SJSA1 (cell line): ENCODE results near the gene MLLT10. TPM values are rescaled to one million over a fixed set of nuclear protein-coding genes. Genes with fewer than 3 reads are reported as not detected.
"Not testable (repeated sequence)": the region's sequence is repeated elsewhere in the genome, so short reads cannot be mapped to it uniquely, and the experiment has no call there.

Experiments
- DNase-seq, 2 experiments: peaks; one replicate each; pipeline ENCODE4 v3.0.0-alpha.2; 2015 to 2020; ENCODE audit warnings: low spot score in 2 of 2, low read depth in 1 of 2
- H3K27ac ChIP-seq: fragments of 250-450 bp; sonication (Bioruptor Pico); 2 replicates; pipeline ENCODE4 v1.5.1; 2020; ENCODE audit warnings: mild to moderate bottlenecking, moderate library complexity
- H3K27me3 ChIP-seq: fragments of 250-450 bp; sonication (Bioruptor Pico); replicated peaks from 2 replicates; pipeline ENCODE4 v1.5.1; 2020; ENCODE audit warnings: mild to moderate bottlenecking, moderate library complexity
- H3K36me3 ChIP-seq: fragments of 250-450 bp; sonication (Bioruptor Pico); 2 replicates; pipeline ENCODE4 v1.5.1; 2020; ENCODE audit warnings: mild to moderate bottlenecking
- H3K4me1 ChIP-seq: fragments of 250-450 bp; sonication (Bioruptor Pico); replicated peaks from 2 replicates; pipeline ENCODE4 v1.6.1; 2021; ENCODE audit warnings: mild to moderate bottlenecking
- H3K4me3 ChIP-seq: fragments of 250-450 bp; sonication (Bioruptor Pico); 2 replicates; pipeline ENCODE4 v1.5.1; 2020; ENCODE audit warnings: mild to moderate bottlenecking
- H3K9me3 ChIP-seq: fragments of 250-450 bp; sonication (Bioruptor Pico); replicated peaks from 2 replicates; pipeline ENCODE4 v1.5.1; 2020; ENCODE audit warnings: mild to moderate bottlenecking
- total RNA-seq: library from RNA; depleted of rRNA; stranded (reverse); fragments of >200 nt; shearing (Covaris generic); gene quantifications from 2 replicates; pipeline ENCODE4 v1.2.3, GENCODE V29; 2014

Gene MLLT10
- total RNA-seq, 1 experiment from 2014 or later: 21.7 TPM

GRCh38 chr10:21624951-21625350, 90.9 kb downstream of the MLLT10 start:
- Histone ChIP-seq H3K36me3 (peaks cover 27% of the 10 kb centered on the region), H3K27me3 (no peaks in the 10 kb centered on the region), H3K4me3 (no peak overlapping the region), H3K4me1 (no peaks in the 10 kb centered on the region), H3K27ac (no peak overlapping the region), H3K9me3 (no peaks in the 10 kb centered on the region)
- no peak for DNase-seq

DNA sequence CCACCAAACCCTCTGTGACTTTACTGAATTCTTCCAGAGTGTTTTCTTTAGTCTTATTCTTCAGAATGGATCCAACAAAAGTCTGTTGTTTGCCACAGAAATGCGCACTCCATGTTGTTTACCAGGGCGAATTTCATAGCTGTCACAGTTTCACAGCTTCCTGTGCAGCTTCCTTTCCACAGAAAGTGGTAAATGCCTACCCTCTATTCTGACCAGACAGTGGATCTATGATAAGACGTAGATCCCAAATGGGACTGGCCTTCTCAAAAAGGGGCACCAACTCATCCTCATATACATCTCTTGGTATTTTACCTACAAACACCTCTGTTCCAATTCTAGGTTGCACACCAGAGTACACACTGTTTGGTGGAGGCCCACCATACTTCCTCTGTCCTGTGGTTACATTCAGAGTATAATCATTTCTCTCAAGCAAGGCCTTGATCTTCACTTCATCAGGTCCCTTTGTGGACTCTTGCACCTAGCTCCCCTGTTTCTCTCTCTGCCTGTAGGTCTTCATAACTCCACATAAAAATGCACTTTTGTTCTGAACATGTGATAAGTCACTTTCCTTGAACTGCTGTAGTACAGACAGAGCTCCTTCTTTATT, 91.7 kb downstream of the MLLT10 start:
- H3K36me3 ChIP-seq: peaks cover 34% of the 10 kb centered on the region
- no peak overlapping the region for H3K4me3 ChIP-seq
- no peaks in the 10 kb centered on the region for H3K4me1 ChIP-seq
- H3K9me3 ChIP-seq: no peaks in the 10 kb centered on the region
- DNase-seq: no peak
- H3K27me3 ChIP-seq: no peaks in the 10 kb centered on the region
- no peak overlapping the region for H3K27ac ChIP-seq

DNA sequence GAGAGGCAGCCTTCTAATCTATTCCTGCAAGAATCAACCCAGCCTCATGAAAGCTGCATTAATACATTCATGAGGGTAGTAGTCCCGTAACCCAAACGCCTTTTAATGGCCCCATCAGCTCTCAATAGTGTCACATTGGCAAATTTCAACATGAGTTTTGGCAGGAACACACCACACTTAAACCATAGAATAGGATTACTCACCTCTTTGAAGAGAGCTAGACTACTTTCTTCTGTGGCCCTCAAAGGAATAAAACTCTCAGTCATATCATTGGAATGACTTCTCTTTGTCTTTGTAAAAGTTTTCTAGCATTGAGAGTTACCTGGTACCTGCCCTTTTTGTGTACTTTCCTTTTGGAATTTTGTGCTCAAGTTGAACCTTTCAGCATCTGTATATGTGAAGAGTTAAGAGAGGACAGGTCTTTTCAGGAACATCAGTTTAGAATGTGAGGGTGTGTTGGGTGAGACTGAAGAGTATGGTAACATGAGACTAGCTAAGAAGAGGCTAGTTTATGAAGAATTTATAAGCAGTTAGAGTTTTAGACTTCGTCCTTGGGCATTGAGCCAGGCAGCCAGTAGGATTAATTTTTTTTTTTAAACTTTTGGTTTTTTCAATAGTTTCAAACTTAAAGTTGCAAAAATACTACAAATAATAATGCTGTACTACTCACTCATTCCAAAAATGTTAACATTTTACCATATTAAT, 92.6 kb downstream of the MLLT10 start:
- Histone ChIP-seq H3K4me1 (no peaks in the 10 kb centered on the region), H3K9me3 (no peaks in the 10 kb centered on the region), H3K27ac (no peak overlapping the region), H3K27me3 (no peaks in the 10 kb centered on the region), H3K4me3 (no peak overlapping the region), H3K36me3 (peaks cover 39% of the 10 kb centered on the region)
- no peak for DNase-seq

DNA sequence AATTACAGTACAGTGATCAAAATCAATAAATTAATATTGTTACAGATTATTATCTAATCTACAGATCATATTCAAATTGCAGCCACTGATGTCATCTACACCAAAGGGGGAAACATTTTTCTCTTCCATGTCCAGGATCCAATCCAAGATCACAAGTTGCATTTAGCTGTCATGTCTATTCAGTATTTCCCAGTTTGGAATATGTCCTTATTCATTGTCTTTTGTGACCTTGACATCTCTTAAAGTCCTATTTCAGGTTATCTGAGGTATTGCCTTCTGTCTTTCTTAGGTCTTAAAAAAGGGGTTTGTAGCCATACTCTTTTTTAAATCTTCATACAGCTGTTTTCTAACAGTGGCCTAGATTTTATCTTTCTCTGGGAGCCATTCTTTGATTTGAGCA, 93.3 kb downstream of the MLLT10 start:
- no peak overlapping the region for H3K4me3 ChIP-seq
- peaks cover 42% of the 10 kb centered on the region for H3K36me3 ChIP-seq
- H3K27ac ChIP-seq: no peak overlapping the region
- no peaks in the 10 kb centered on the region for H3K27me3 ChIP-seq
- no peaks in the 10 kb centered on the region for H3K9me3 ChIP-seq
- H3K4me1 ChIP-seq: no peaks in the 10 kb centered on the region
- DNase-seq: no peak

DNA sequence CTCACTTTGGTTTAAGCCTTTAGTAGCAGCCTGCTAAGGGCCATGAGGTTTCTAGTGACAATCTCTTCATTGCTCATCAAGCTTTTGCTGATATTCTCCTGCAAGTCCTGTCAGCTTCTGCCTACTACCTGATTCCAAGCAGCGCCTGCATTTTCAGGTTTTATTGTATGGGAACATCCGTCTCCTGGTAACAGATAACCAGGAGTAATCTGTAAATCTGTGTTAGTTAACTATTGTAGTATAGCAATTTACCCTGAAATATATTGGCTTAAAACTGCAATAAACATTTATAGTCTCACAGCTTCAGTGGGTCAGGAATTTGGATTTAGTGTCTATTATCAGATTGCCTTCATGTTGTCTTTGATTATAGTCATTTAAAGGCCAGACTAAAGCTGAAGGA, 94.0 kb downstream of the MLLT10 start:
- Histone ChIP-seq H3K4me1 (no peaks in the 10 kb centered on the region), H3K36me3 (peaks cover 35% of the 10 kb centered on the region), H3K27me3 (no peaks in the 10 kb centered on the region), H3K9me3 (no peaks in the 10 kb centered on the region), H3K4me3 (no peak overlapping the region), H3K27ac (no peak overlapping the region)
- DNase-seq: no peak

GRCh38 chr10:21628645-21629044, 94.6 kb downstream of the MLLT10 start:
- not testable (repeated sequence) for H3K4me1 ChIP-seq, H3K4me3 ChIP-seq, H3K27me3 ChIP-seq, H3K9me3 ChIP-seq, DNase-seq, H3K27ac ChIP-seq
- H3K36me3 ChIP-seq: peaks cover 29% of the 10 kb centered on the region

DNA sequence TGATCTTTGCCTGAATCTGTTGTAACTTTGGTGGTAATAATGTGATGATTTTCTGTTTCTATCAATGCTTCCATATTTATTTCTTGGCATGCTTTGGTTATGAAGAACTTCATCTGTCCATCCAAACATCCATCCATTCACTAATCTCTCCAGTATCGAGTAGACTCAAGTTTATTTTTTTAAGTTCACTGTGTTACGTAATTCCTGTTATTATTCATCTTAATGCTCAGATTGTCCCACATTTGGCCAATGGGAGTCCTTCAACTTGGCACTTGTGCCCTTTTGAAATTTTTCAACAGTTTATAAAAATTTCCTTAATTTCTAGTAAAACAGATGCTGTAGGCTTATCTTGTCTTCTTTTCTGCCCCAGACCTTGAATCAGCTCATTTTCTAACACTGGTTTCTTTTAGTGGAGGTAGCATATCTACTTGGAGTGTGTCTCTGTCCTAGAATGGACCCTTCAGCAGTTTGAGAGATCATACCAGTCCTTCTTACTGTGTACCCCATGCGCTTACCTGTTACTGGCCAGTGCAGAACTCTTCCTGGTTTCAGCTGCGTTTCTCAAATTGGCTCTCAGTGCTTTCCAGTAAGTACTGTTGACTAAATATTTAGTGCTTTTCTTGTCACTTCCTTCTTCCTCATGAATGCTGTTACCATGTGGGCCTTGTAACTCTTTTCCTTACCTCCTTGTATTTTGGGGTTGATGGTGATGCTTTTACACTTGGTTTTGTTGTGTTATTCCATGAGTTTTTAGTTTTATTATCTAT, 100.8 kb downstream of the MLLT10 start:
- Histone ChIP-seq H3K9me3 (no peaks in the 10 kb centered on the region), H3K36me3 (peaks cover 29% of the 10 kb centered on the region), H3K27ac (no peak overlapping the region), H3K4me3 (no peak overlapping the region), H3K27me3 (no peaks in the 10 kb centered on the region), H3K4me1 (0 out of 2 replicates have a peak, but pooled peaks cover 3% of the 10 kb centered on the region)
- no peak for DNase-seq

GRCh38 chr10:21637795-21638194, 103.8 kb downstream of the MLLT10 start:
- Histone ChIP-seq H3K27me3 (no peaks in the 10 kb centered on the region), H3K9me3 (no peaks in the 10 kb centered on the region), H3K4me1 (0 out of 2 replicates have a peak, but pooled peaks cover 3% of the 10 kb centered on the region), H3K36me3 (peaks cover 23% of the 10 kb centered on the region), H3K4me3 (no peak overlapping the region), H3K27ac (no peak overlapping the region)
- no peak for DNase-seq

DNA sequence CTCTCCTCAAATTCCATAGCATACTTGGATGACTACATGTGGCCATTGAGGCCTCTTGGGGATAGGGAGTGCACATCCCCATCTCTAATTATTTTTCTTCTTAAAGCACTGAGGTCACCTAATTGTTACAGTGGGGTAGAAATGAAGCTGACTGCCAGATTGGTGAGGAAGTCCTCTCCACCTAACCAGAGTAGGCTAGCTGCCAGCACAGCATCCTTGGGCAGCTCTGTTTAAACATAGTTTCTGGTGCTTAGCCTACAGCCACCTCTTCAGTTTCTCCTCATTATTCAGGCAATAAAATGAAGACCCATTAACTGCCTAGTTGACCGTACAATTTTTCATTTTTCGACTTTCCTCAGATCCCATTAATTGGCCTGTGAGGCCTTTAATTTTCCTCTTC, 104.6 kb downstream of the MLLT10 start:
- H3K9me3 ChIP-seq: no peaks in the 10 kb centered on the region
- peaks cover 23% of the 10 kb centered on the region for H3K36me3 ChIP-seq
- H3K4me1 ChIP-seq: 0 out of 2 replicates have a peak, but pooled peaks cover 3% of the 10 kb centered on the region
- no peak overlapping the region for H3K27ac ChIP-seq
- H3K27me3 ChIP-seq: no peaks in the 10 kb centered on the region
- no peak for DNase-seq
- H3K4me3 ChIP-seq: no peak overlapping the region

GRCh38 chr10:21648040-21648439, 114.0 kb downstream of the MLLT10 start:
- Histone ChIP-seq H3K4me1 (no peaks in the 10 kb centered on the region), H3K4me3 (no peak overlapping the region), H3K27ac (no peak overlapping the region), H3K9me3 (no peaks in the 10 kb centered on the region), H3K36me3 (peaks cover 17% of the 10 kb centered on the region), H3K27me3 (no peaks in the 10 kb centered on the region)
- no peak for DNase-seq

DNA sequence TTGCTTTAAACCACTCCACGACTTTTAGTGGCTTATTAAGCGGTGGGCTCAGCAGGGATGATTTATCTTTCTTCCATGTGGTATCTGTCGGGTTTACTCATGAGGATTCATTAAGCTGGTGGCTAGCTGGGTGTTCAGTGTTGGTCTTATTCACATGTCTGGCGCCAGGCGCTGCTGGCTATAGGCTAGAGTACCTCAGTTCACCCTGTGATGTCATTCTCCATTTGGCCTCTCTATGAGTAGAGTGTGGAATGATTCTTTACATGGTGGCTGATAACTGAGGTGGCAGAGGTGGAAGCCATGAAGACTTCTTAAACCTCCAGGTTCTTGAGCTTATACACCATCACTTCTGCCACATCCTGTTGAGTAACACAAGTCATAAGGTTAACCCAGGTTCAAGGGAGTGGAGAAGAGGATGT, 115.4 kb downstream of the MLLT10 start:
- Histone ChIP-seq H3K36me3 (peaks cover 25% of the 10 kb centered on the region), H3K9me3 (no peaks in the 10 kb centered on the region), H3K27me3 (no peaks in the 10 kb centered on the region), H3K27ac (no peak overlapping the region), H3K4me1 (no peaks in the 10 kb centered on the region), H3K4me3 (no peak overlapping the region)
- DNase-seq: no peak

DNA sequence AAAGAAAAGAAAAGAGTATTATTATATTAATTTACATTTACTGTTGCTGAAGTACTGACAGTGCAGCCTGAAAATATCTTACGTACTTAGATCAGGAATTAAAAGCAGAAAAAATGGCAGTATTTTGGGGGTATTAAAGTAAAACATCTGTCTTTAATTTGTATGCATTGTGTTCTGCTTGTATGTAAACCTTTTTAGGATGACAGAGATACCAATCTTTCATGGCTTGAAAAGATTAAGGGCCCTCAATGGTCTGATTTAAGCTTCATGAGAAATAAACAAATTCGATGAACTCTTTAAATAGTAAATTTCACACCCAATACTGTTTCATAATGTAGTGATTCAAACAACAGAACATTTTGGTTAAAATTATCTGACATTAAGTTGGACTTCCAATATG, 116.3 kb downstream of the MLLT10 start:
- Histone ChIP-seq H3K4me3 (no peak overlapping the region), H3K4me1 (no peaks in the 10 kb centered on the region), H3K9me3 (no peaks in the 10 kb centered on the region), H3K27me3 (no peaks in the 10 kb centered on the region), H3K27ac (no peak overlapping the region), H3K36me3 (peaks cover 27% of the 10 kb centered on the region)
- DNase-seq: no peak

DNA sequence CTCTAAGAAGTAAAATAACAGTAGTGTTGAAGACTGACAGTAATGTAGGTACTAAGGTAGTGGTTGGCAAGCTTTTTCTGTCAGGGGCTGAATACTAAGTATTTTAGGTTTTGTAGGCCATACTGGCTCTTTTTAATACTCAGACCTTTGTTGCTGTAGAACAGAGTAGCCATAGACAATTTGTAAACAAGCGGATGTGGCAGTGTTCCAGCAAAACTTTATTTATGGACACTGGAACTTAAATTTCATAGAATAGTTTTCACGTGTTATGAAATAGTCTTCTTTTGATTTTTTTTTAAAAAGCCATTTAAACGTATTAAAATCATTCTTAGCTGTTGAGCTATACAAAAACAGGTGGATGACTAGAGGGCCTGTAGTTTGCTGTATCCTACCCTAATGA, 121.2 kb downstream of the MLLT10 start:
- H3K27me3 ChIP-seq: no peaks in the 10 kb centered on the region
- no peaks in the 10 kb centered on the region for H3K4me1 ChIP-seq
- H3K27ac ChIP-seq: no peak overlapping the region
- H3K9me3 ChIP-seq: no peaks in the 10 kb centered on the region
- H3K36me3 ChIP-seq: peaks cover 32% of the 10 kb centered on the region
- no peak overlapping the region for H3K4me3 ChIP-seq
- DNase-seq: no peak

GRCh38 chr10:21655687-21656086, 121.7 kb downstream of the MLLT10 start:
- no peaks in the 10 kb centered on the region for H3K27me3 ChIP-seq
- H3K27ac ChIP-seq: no peak overlapping the region
- H3K4me3 ChIP-seq: no peak overlapping the region
- no peaks in the 10 kb centered on the region for H3K9me3 ChIP-seq
- no peaks in the 10 kb centered on the region for H3K4me1 ChIP-seq
- DNase-seq: no peak
- peaks cover 32% of the 10 kb centered on the region for H3K36me3 ChIP-seq
